Breast epithelium (tissue), 4 donors: Measurements from ENCODE around the gene METTL21A. TPM values are rescaled to one million over a fixed set of nuclear protein-coding genes. Genes with fewer than 3 reads are reported as not detected.
A peak's percentile ranks its signal among the peaks of the same experiment; 100 is the strongest.

Experiments
- DNase-seq, 2 donors: peaks; one replicate each; pipeline ENCODE4 v3.0.0-alpha.2; 2019; ENCODE audit warnings: low spot score in 2 of 2
- H3K27ac ChIP-seq, 2 donors: fragments of 200-600 bp; sonication (generic) in 1 of 2; one replicate each; pipeline ENCODE4 v1.5.1; 2016 to 2019; ENCODE audit warnings: mild to moderate bottlenecking in 1 of 2
- H3K27me3 ChIP-seq, 2 donors: fragments of 200-600 bp; sonication (generic) in 1 of 2; one replicate each; pipeline versions ENCODE4 v1.5.1 to v1.6.0; 2017 to 2019; ENCODE audit warnings: control low read depth in 1 of 2, mild to moderate bottlenecking in 1 of 2
- H3K36me3 ChIP-seq: fragments of 200-600 bp; one replicate; pipeline ENCODE4 v1.5.1; 2019
- H3K4me1 ChIP-seq, 2 donors: fragments of 200-600 bp; sonication (generic); one replicate each; pipeline ENCODE4 v1.5.1; 2016 to 2019; ENCODE audit warnings: control low read depth in 1 of 2
- H3K4me3 ChIP-seq, 3 donors: fragments of 200-600 bp; sonication (generic); 1 replicate in 2 of 3; 2 replicates in 1 of 3; pipeline ENCODE4 v1.5.1; 2016 to 2019; ENCODE audit warnings: mild to moderate bottlenecking in 3 of 3, moderate library complexity in 2 of 3
- H3K9me3 ChIP-seq, 2 donors: fragments of 200-600 bp; sonication (generic) in 1 of 2; one replicate each; pipeline ENCODE4 v1.5.1; 2016 to 2019; ENCODE audit warnings: control low read depth in 1 of 2
- POLR2A ChIP-seq: fragments of 450-650 bp; IDR thresholded peaks from one replicate; pipeline ENCODE4 v1.6.1; 2016; ENCODE audit warnings: antibody characterized with exemption, mild to moderate bottlenecking, moderate library complexity
- POLR2AphosphoS5 ChIP-seq, 3 donors: sonication (generic); formaldehyde crosslinking; IDR thresholded peaks; one replicate each; pipeline ENCODE4 v1.6.1; 2017; ENCODE audit warnings: antibody characterized with exemption in 3 of 3
- intact Hi-C: fragments of 100-400 bp; cut with DNase I; formaldehyde crosslinking; loops from one replicate; pipeline ENCODE4 v1.15.1; 2023; ENCODE audit warnings: low total_unique reads
- total RNA-seq, 3 donors: library from RNA; depleted of rRNA; stranded (reverse); fragments of >200 nt; gene quantifications; one replicate each; pipeline ENCODE4 v1.1.0, GENCODE V29; 2016
- TF ChIP-seq, protein P1 (sequence below), 3 donors: fragments of 450-650 bp; IDR thresholded peaks; one replicate each; pipeline ENCODE4 v1.5.1; 2016 to 2017; ENCODE audit warnings: antibody characterized with exemption in 3 of 3, mild to moderate bottlenecking in 3 of 3, moderate library complexity in 3 of 3

Gene METTL21A
- 10 to 100 TPM; 12.4 to 17.0 (median 13.3) TPM for total RNA-seq

DNA sequence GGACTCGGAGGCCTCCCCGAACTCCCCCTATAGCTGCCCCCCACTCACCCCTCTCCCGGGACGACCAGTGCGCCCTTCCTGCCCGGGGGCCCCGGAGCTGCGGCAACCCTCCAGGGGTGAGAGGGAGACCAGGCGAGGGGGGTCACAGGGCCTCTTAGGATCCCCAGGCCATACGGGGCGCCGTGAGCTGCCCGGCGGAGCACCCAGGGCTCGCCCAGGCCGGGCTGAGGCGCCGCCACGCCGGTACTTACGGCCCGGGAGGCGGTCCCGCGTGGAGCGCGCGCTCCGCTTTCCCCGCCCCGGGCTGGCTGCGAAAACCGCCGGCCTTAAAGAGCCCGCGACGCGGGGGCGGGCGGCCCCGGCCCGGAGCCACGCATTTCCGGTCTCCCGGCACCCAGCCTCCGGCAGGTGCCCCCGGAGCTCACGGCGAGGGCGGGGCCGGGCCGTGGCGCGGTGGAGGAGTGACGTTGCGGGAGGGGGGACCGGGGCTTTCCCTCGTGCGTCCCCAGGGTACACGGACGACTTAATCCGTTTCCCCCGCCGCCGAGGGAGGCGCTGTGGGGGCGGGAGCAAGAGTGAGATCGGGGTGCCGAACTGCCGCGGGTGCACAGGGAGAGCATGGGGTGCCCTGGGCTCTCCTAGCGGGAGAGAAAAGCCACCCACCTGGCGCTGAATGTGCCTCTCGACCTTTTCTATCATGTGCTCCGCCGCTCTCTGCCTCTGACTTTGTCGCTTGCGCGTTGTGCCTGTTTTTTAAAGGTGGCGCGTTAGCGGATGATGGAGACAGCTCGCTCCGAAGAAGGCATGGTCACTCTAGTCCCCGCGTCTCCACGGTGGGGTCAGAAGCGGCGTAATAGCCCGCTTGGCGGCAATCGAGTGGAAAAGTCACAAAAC is at the start of gene METTL21A:
Gene METTL21A (minus strand): TSS at position 381 of the 894 bp plus-strand sequence. CDS start 1,019 bp downstream, outside the sequence.
- Histone ChIP-seq H3K4me1 (peaks cover 0 to 4% of the 10 kb centered on the region in 2 donors), H3K4me3 (peak within 1 kb of the TSS; percentile 78 to 98 (median 88)), H3K9me3 (no peaks in the 10 kb centered on the region), H3K36me3 (no peaks in the 10 kb centered on the region), H3K27ac (peak within 1 kb of the TSS; percentile 87), H3K27me3 (no peaks in the 10 kb centered on the region)
- TF ChIP-seq, protein P1, sequence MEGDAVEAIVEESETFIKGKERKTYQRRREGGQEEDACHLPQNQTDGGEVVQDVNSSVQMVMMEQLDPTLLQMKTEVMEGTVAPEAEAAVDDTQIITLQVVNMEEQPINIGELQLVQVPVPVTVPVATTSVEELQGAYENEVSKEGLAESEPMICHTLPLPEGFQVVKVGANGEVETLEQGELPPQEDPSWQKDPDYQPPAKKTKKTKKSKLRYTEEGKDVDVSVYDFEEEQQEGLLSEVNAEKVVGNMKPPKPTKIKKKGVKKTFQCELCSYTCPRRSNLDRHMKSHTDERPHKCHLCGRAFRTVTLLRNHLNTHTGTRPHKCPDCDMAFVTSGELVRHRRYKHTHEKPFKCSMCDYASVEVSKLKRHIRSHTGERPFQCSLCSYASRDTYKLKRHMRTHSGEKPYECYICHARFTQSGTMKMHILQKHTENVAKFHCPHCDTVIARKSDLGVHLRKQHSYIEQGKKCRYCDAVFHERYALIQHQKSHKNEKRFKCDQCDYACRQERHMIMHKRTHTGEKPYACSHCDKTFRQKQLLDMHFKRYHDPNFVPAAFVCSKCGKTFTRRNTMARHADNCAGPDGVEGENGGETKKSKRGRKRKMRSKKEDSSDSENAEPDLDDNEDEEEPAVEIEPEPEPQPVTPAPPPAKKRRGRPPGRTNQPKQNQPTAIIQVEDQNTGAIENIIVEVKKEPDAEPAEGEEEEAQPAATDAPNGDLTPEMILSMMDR (IDR thresholded peaks at IDR 0.05), result peak in 2 of 3 donors; percentile 28 to 33
- TF ChIP-seq POLR2A (no peak), POLR2AphosphoS5 (IDR thresholded peaks at IDR 0.05) (peak in 1 of 3 donors; percentile 8)
- DNase-seq, result peak; percentile 53 to 60
- intact Hi-C loops, result no loop called here

DNA sequence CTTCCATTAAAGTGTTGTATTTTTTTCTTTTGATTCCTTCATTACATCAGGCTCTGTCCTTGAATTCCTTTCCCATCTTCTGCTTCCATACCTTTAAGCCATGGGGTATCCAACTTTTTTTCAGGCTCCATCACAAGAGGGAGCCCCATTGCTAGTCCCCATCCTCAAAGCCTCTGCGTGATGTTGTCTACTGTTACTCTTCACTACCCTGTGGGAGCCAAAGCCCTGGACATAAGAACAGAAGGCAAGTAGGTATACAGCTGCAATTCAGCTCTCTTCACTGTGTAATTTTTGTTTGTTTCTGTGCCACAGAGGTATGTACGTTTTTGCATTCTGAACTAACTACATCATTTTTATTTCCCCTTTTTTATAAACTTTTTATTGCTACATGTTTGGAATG is 49.6 kb upstream of the METTL21A start:
- no peak for DNase-seq
- H3K36me3 ChIP-seq, result no peaks in the 10 kb centered on the region
- intact Hi-C loops, result no loop called here

DNA sequence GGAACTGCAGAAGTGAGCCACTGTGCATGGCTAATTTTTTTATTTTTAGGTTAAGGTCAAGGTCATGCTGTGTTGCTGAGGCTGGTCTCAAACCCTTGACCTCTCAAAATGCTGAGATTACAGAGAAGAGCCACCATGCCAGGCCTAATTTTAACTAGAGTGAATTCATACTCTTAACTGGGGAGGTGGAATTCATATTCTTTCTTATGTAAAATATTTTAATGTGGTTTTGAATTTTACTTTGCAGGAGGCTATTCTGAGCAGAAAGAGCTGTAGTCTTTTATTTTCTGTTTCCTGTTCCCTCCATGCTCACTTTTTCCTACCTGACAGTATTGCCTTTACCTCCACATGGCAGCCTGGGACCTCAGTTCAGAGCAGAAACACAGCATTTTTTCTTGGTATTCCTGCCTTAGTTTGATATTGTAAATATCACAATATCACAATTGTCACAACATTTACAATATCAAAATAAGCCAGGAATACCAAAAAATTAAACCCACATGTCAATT is 49.1 kb upstream of the METTL21A start:
- no peak for DNase-seq
- Histone ChIP-seq H3K27ac (no peak overlapping the region), H3K9me3 (no peaks in the 10 kb centered on the region), H3K4me1 (no peaks in the 10 kb centered on the region), H3K36me3 (no peaks in the 10 kb centered on the region), H3K4me3 (no peak overlapping the region), H3K27me3 (no peaks in the 10 kb centered on the region)
- intact Hi-C loops, result no loop called here
- TF ChIP-seq, protein P1 (IDR thresholded peaks at IDR 0.05), result no peak
- no peak for TF ChIP-seq POLR2A
- no peak for TF ChIP-seq POLR2AphosphoS5 (IDR thresholded peaks at IDR 0.05)

More for the DNA sequence above, 49.6 kb upstream of the METTL21A start:
- no peak for TF ChIP-seq POLR2A
- no peak for TF ChIP-seq POLR2AphosphoS5 (IDR thresholded peaks at IDR 0.05)
- TF ChIP-seq, protein P1 (IDR thresholded peaks at IDR 0.05), result no peak
- no peak overlapping the region for H3K4me3 ChIP-seq
- no peaks in the 10 kb centered on the region for H3K27me3 ChIP-seq
- no peaks in the 10 kb centered on the region for H3K9me3 ChIP-seq
- no peaks in the 10 kb centered on the region for H3K4me1 ChIP-seq
- no peak overlapping the region for H3K27ac ChIP-seq

DNA sequence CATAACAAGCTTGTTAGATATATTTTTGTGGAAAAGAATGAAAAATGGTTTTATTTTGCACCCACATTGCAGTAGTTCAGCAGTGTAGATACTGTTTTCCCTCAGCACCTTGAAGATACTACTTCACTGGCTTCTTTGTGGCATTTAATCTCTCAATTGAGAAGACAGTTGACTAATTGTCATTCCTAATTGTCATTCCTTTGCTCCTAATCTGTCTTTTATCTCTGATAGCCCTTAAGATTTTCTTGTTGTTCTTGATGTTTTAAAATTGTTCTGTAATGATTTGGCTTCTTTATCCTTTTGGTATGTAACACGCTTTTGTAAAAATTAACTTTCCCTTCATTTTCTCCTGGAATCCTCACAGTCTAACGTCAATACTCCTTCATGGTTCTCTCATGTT is 48.2 kb upstream of the METTL21A start:
- no peak for TF ChIP-seq POLR2AphosphoS5 (IDR thresholded peaks at IDR 0.05)
- TF ChIP-seq, protein P1 (IDR thresholded peaks at IDR 0.05), result no peak
- TF ChIP-seq POLR2A, result no peak
- Histone ChIP-seq H3K36me3 (no peaks in the 10 kb centered on the region), H3K27me3 (no peaks in the 10 kb centered on the region), H3K27ac (no peak overlapping the region), H3K9me3 (no peaks in the 10 kb centered on the region), H3K4me1 (no peaks in the 10 kb centered on the region), H3K4me3 (no peak overlapping the region)
- DNase-seq, result no peak
- intact Hi-C loops, result no loop called here

DNA sequence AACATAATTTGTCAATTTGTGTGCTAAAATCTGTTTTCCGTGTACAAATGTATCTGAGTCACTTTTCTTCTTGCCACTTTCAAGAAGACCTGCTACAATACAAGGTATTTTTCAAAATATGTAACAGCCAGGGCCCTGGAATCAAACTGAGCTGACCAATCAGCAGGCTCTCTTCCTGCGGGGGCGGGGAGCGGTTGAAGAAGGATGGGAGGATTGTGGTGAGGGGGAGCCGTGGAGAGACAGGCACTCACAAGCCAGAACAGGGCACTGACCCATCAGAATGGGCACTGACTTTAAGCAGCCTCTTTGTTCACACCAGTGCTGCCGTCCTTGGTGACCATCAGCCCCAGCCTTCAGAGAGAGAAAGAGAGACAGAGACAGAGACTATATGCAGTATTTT is 45.7 kb upstream of the METTL21A start:
- no peak for DNase-seq
- no peaks in the 10 kb centered on the region for H3K4me1 ChIP-seq
- H3K27ac ChIP-seq, result no peak overlapping the region
- intact Hi-C loops, result no loop called here
- no peak overlapping the region for H3K4me3 ChIP-seq
- H3K9me3 ChIP-seq, result no peaks in the 10 kb centered on the region
- TF ChIP-seq, protein P1 (IDR thresholded peaks at IDR 0.05), result no peak
- no peak for TF ChIP-seq POLR2A
- no peak for TF ChIP-seq POLR2AphosphoS5 (IDR thresholded peaks at IDR 0.05)
- no peaks in the 10 kb centered on the region for H3K36me3 ChIP-seq
- no peaks in the 10 kb centered on the region for H3K27me3 ChIP-seq
